Activated CD8-positive, alpha-beta memory T cell treated with anti-CD3 and anti-CD28 coated beads, Interleukin-2, amount 50 U/mL, for 1 hour (primary cell): ENCODE measurements around the gene PHOSPHO2.
"Not testable (repeated sequence)": the region's sequence is repeated elsewhere in the genome, so short reads cannot be mapped to it uniquely, and the experiment has no call there.

Source experiments
- DNase-seq: peaks from one replicate; pipeline ENCODE4 v3.0.0-alpha.2; 2020; ENCODE audit errors: extremely low read depth

Gene PHOSPHO2

DNA sequence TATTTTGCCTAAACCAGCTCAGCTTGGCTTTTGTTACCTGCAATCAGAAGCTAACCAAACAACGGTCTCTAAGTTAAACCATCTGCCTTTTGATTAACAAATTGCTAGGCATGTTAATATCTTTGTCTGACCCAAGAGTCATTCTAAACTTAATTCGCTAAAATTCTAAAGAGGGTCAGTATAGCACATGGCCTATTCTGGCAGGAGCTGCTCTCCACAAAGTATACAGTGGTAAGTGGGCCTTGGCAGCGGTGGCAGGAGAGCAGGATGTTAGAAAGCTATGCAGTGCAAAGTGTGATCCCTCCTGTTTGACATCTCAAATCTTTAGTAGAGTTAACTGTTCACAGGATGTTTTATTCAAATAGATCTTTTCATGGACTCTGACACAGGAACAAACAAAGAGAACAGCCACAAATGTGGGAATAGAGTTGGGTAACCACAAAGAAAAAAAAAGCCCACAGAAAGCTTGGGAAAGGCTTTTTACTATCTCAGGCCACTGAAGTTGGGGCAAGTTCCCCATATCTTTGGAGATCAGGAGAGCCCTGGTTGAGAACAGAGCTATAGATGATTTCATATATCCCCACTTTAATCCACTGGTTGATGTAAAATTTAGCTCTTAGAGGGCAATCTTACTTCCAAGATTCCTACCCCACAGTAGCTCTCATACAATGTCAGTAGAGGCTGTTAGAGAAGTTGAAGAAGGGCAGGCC lies 10.7 kb upstream of the PHOSPHO2 start:
- no peak for DNase-seq

DNA sequence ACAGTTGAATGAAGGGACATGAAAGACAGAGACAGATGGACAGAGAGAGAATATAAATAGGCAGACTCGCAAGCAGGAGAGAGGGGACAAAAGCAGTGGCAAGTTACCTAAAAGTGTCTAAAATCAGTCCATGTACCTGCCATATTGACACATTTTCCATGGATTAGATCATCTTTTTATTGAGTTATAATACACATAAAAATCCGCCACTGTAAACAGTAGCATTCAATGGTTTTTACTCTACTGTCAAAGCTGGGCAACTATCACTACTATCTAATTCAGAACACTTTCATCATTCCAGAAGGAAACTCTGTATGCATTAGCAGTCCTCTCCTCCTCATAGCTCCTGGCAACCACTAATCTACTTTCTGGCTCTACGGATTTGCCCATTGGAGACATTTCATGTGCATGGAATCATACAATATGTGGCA lies 10.1 kb upstream of the PHOSPHO2 start:
- DNase-seq, result no peak

DNA sequence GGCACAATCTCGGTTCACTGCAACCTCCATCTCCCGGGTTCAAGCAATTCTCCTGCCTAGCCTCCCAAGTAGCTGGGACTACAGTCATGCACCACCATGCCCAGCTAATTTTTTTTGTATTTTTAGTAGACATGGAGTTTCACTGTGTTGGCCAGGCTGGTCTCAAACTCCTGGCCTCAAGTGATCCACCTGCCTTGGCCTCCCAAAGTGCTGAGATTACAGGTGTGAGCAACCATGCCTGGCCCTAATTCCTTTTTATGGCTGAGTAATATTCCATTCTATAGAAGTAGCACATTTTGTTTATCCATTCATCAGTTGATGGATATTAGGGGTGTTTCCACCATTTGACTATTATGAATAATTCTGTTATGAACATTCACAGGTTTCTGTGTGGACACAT lies 9.6 kb upstream of the PHOSPHO2 start:
- DNase-seq, result not testable (repeated sequence)

DNA sequence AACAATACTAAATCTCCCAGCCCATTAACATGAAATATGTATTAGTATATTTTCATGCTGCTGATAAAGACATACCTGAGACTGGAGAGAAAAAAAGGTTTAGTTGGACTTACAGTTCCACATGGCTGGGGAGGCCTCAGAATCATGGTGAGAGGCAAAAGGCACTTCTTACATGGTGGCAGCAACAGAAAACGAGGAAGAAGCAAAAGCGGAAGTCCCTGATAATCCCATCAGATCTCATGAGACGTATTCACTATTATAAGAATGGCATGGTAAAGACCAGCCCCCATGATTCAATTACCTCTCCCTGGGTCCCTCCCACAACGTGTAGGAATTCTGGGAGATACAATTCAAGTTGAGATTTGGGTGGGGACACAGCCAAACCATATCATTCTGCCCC lies 7.4 kb upstream of the PHOSPHO2 start:
- not testable (repeated sequence) for DNase-seq

DNA sequence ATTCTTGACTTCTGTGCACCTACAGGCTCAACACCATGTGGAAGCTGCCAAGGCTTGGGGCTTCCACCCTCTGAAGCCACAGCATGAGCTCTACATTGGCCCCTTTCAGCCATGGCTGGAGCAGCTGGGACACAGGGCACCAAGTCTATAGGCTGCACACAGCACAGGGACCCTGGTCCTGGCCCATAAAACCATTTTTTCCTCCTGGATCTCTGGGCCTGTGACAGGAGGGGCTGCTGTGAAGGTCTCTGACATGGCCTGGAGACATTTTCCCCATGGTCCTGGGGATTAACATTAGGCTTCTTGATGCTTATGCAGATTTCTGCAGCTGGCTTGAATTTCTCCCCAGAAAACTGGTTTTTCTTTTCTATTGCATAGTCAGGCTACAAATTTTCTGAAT lies 6.3 kb upstream of the PHOSPHO2 start:
- DNase-seq, result not testable (repeated sequence)

GRCh38 chr2:169690958-169691357 lies 3.3 kb upstream of the PHOSPHO2 start:
- DNase-seq, result no peak

GRCh38 chr2:169692718-169693117 lies 1.6 kb upstream of the PHOSPHO2 start:
- no peak for DNase-seq

DNA sequence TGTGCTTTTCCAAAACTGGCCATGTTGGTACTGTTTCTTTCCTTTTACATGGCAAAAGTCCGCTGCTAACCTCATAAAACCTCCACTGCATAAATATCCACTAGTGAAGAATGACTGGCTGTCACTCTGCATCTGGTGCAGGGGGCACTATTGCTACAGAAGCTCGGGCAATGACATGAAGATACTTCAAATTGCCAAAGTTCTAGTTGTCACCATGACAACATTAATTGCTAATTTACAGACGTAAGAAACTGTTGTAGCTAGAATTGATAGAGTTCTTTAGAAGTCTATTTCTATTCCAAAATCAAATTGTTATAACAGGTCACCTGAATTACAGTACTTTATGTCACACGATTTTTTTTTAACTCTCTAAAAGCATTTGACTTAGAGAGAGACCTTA lies 909 bp upstream of the PHOSPHO2 start:
- DNase-seq, result no peak

- no peak for DNase-seq
These were observed 608 bp downstream of the PHOSPHO2 start for GRCh38 chr2:169694894-169695260.

DNA sequence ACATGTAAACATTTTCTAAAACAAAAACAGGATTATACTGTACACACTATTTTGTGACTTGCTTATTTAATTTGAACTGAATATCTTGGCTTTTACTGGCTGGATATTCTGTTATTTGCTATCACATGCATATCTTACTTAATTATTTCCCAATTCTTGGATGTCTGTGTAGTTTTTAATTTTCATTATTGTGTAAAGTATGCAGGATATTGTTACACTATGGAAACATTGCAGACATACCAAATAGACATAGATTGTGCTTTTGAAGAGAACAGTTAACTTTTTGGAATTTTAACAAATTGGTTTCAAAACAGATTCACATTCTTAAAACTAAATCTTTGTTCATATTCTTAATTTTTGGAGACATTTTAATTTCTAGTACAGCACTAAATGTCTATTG lies 2.1 kb downstream of the PHOSPHO2 start:
- no peak for DNase-seq

DNA sequence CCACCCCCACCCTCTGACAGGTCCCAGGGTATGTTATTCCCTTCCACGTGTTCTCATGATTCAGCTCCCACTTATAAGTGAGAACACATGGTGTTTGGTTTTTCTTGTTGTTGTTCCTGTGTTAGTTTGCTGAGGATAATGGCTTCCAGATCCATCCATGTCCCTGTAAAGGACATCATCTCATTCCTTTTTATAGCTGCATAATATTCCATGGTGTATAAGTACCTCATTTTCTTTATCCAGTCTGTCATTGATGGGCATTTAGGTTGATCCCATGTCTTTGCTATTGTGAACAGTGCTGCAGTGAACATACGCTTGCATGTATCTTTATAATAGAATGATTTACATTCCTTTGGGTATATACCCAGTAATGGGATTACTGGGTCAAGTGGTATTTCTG lies 4.9 kb downstream of the PHOSPHO2 start:
- DNase-seq, result not testable (repeated sequence)

- no peak for DNase-seq
These were observed 8.7 kb downstream of the PHOSPHO2 start for GRCh38 chr2:169702996-169703395.

DNA sequence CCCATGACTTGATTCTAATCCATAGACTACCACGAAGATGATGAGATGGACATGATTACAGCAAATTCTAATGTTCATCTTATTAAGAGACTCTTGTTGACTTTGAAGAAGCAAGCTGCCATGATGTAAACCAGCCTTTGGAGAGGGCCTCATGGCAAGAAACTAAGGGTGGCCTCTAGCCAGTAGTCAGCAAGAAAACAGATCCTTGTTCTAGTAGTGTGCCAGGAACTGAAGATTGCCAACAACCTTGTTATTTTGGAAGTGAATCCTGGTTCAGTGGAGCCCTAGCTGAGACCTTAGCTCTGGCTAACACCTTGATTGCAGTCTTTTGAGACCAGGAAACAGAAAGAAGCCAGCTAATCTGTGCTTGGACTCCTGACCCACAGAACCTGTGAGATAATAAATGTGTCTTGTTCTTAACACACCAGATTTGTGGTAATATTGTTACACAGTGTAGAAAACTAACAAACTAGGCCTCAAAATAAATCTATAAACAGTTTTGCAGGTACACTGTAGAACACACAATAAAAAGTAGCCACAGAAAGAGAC lies 10.0 kb downstream of the PHOSPHO2 start:
- no peak for DNase-seq

DNA sequence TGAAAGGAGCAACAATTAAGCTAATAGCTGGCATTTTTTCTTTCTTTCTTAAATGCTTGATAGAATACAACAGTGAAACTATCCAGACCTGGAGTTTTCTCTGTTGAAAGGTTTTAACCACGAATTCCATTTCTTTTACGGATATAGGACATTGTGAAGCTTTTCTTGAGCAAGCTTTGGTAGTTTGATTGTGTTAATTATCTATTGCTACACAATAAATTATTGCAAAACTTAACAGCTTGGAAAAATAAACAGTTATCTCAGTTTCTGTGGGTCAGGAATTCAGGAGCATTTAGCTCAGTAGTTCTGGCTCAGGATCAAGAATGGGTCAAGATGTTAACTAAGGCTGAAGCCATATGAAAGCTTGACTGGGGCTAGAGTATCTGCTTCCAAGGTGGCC lies 11.7 kb downstream of the PHOSPHO2 start:
- DNase-seq, result no peak

DNA sequence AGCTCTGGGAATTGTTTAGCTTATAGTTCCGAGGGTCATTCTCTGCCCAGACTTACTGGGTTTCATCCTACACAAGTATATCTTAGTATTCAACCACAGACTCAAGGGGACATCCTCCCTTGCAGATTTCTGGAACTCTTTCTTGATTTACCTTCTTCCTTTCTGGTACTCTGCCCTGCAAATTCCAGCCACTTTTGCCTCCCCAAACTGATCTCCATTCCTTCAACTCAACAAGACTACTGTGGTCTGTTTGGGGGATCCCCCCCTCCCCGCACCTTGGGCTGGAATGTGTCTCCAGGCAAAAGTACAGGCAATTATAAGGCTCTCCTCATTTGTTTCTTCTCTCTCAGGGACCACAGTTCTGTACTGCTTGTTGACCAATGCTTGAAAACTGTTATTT lies 13.4 kb downstream of the PHOSPHO2 start:
- no peak for DNase-seq

GRCh38 chr2:169709331-169709730 lies 15.1 kb downstream of the PHOSPHO2 start:
- DNase-seq, result no peak

- DNase-seq, result no peak
These were observed 15.7 kb downstream of the PHOSPHO2 start for GRCh38 chr2:169709981-169710380.

DNA sequence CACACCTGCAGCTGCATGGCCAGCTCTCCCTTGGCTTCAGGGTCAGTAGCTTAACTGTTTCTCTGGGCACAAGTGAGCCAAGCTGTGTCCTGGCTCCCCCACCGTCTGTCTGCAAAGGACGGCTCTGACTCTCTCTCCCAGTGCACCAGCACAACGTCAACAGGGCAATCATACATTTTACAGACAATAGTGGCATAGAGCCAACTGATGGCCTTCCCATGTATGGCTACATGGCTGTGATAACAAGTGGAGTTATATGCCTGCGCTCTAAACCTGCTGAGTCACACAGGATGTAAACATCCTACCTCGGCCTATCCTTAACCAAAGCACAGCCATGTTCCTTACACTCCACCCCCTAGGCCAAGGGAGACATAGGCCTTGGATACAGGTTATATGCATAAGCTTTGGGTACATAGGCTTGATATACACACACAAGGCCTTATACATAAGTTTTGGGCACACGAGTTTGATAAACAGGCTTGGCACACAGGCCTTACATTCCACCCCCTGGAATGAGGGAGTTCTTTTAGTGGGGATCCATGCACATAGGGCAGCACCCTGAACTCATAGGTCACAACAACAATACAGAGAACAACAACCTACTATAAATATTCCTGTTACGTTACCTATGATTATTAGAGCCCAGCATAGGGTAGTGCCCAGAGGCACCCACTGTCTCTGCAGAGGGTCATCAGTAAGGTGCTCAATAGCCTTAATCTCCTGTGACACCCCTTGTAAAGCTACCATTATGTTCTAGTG lies 17.7 kb downstream of the PHOSPHO2 start:
- DNase-seq, result no peak

GRCh38 chr2:169712791-169713227 lies 18.5 kb downstream of the PHOSPHO2 start:
- no peak for DNase-seq

DNA sequence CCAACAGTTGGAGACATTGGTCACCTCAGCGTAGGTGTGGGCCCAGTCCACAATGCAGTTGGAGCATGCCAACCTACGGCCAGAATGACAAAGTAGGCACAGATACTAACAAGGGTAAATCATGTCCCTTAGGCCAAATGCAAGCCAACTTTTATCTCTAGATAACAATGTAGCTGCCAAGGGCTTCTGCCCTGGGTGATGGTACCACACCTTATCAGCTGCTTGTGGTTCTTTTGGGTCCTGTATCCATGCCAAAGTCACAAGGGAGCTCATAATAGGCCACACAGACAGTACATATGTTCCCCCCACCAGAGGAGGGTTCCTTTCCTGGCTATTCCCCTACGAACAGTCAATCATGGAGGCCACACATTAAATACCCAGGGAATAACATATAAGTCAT lies 19.1 kb downstream of the PHOSPHO2 start:
- no peak for DNase-seq

DNA sequence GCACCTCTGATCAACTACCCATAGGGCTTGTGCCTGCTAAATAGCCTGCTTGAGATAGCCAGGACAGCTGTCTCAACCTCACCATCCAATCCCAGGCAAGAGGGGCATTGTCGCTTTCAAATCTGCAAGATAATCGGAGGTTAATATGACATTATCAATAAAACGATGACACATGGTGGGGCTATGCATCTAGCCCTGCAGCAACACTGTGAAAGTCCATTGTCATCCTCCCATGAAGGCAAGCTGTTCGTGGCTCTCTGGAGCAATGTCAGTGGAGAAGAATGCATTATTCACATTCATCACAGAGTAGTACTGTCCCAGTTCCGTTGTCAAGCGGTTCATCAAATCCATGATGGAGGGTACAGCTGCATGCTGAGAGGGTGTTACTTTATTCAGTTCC lies 20.4 kb downstream of the PHOSPHO2 start:
- no peak for DNase-seq

DNA sequence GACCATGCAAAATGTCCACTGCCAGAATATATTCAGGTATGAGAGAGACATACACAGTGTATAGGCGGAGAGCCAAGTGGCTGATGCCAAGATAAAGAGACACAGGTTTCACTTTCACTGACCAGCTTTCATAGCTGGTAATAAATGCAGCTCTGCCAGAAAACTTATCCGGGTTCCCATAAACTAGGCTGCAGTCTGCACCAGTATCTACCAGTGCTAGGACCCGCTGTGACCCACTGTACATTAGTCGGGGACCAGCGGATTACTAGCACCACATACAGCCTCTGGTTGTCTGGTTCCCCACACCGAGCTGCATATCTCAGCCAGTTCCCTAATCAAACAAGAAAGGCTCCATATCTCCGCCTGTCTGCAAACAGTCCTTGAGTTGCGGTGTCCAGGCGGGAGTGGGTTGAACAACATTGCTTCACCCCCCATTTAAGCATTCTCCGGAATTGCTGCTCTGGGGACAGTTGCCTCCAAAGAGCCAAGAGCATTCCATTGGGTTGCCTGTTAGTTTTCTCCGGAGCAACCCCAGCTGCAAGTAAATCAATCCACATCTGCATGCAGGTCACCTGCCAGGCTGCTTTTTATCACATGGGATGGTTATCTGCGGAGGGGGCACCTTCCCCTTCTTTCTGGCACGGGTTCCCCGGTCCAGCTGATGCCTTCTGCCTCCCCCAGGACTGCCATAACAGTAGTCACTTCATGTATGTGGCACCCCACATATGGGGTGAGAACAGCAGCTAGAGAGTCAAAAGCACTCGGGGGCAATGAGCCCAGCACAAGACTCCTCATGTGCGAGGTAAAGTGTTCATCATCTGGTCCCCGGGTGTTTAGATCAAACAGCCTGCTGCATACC lies 21.3 kb downstream of the PHOSPHO2 start:
- no peak for DNase-seq
